PC-3 (cell line): ENCODE measurements around the gene IRX4.

ENCODE experiments used
- CTCF ChIP-seq: fragments of 300-600 bp; sonication (generic); conservative IDR thresholded peaks from 2 replicates; pipeline ENCODE4 v1.5.1; 2017; ENCODE audit warnings: antibody characterized with exemption, low read depth, mild to moderate bottlenecking, low read length
- EZH2 ChIP-seq: fragments of 300-600 bp; sonication (generic); IDR thresholded peaks from one replicate; pipeline ENCODE4 v1.6.1; 2017; ENCODE audit warnings: antibody characterized with exemption, mild to moderate bottlenecking, low read length; ENCODE audit not compliant: unreplicated experiment

DNA sequence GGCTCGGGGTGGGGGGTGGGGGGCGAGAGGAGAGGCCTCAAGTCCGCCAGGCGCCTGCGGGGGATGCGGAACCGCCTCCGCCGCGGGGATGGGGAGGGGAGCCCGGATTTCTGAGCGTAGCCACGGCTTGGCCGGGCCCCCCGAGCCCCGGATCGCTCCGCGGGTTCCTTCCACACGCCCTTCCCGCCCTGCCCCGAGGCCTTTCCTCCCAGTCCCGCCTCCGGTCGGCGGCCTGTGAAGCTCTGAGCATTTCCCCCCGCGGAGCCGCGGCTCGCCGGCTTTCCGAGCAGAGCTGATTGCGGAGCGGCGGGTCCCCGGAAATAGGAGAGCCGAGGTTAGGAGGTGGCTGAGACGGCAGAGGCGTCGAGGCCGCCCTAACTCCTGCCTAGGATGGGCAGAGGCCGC lies 6.1 kb downstream of the IRX4 start:
- TF ChIP-seq CTCF = no peak
- no peak for TF ChIP-seq EZH2
